Hepatocyte (in vitro differentiated cells): ENCODE measurements around the gene RANBP3. TPM values are rescaled to one million over a fixed set of nuclear protein-coding genes. Genes with fewer than 3 reads are reported as not detected.

Experiments
- DNase-seq: peaks from one replicate; pipeline ENCODE4 v3.0.0-alpha.2; 2016; ENCODE audit warnings: low spot score
- H2AFZ ChIP-seq: fragments of 200-600 bp; sonication (generic); 2 replicates; pipeline ENCODE4 v1.6.0; 2016; ENCODE audit warnings: antibody characterized with exemption, mild to moderate bottlenecking
- H3K27ac ChIP-seq: fragments of 200-600 bp; sonication (generic); 2 replicates; pipeline ENCODE4 v1.5.1; 2016; ENCODE audit warnings: mild to moderate bottlenecking
- H3K27me3 ChIP-seq: fragments of 200-600 bp; sonication (generic); 2 replicates; pipeline ENCODE4 v1.6.1; 2016
- H3K36me3 ChIP-seq: fragments of 200-600 bp; sonication (generic); replicated peaks from 2 replicates; pipeline ENCODE4 v1.5.1; 2016; ENCODE audit warnings: low read depth; ENCODE audit not compliant: insufficient read depth
- H3K4me1 ChIP-seq: fragments of 200-600 bp; sonication (generic); 2 replicates; pipeline ENCODE4 v1.5.1; 2016; ENCODE audit warnings: mild to moderate bottlenecking, moderate library complexity; ENCODE audit not compliant: insufficient read depth
- H3K4me2 ChIP-seq: fragments of 200-600 bp; sonication (generic); 2 replicates; pipeline ENCODE4 v1.6.0; 2016
- H3K4me3 ChIP-seq: fragments of 200-600 bp; sonication (generic); 2 replicates; pipeline ENCODE4 v1.5.1; 2016; ENCODE audit warnings: mild to moderate bottlenecking
- H3K79me2 ChIP-seq: fragments of 200-600 bp; sonication (generic); 2 replicates; pipeline ENCODE4 v1.6.0; 2017; ENCODE audit warnings: mild to moderate bottlenecking
- H3K9me2 ChIP-seq: fragments of 200-600 bp; sonication (generic); replicated peaks from 2 replicates; pipeline ENCODE4 v1.6.0; 2017; ENCODE audit warnings: mild to moderate bottlenecking; ENCODE audit not compliant: insufficient read depth
- H3K9me3 ChIP-seq: fragments of 200-600 bp; sonication (generic); 2 replicates; pipeline ENCODE4 v1.5.1; 2016; ENCODE audit warnings: low read depth, mild to moderate bottlenecking
- H4K20me1 ChIP-seq: fragments of 200-600 bp; sonication (generic); 2 replicates; pipeline ENCODE4 v1.6.0; 2016; ENCODE audit warnings: mild to moderate bottlenecking; ENCODE audit not compliant: insufficient read depth, poor library complexity, severe bottlenecking
- CTCF ChIP-seq: fragments of 200-600 bp; sonication (generic); IDR thresholded peaks from 2 replicates; pipeline ENCODE4 v1.5.1; 2016; ENCODE audit warnings: antibody characterized with exemption, mild to moderate bottlenecking; ENCODE audit not compliant: poor library complexity
- EZH2 ChIP-seq: fragments of 200-600 bp; sonication (generic); IDR thresholded peaks from 2 replicates; pipeline ENCODE4 v1.6.1; 2016; ENCODE audit warnings: antibody characterized with exemption, mild to moderate bottlenecking, borderline replicate concordance
- EZH2phosphoT487 ChIP-seq: fragments of 200-600 bp; sonication (generic); IDR thresholded peaks from one replicate; pipeline ENCODE4 v1.6.1; 2018; ENCODE audit warnings: antibody characterized with exemption, mild to moderate bottlenecking, low read depth, moderate library complexity; ENCODE audit not compliant: unreplicated experiment, severe bottlenecking
- WGBS: methylation state at CpG from one replicate; pipeline ENCODE4 v1.1.6; 2016; ENCODE audit warnings: low lambda C conversion rate; ENCODE audit errors: missing lambda C conversion rate; 5-methylcytosine and 5-hydroxymethylcytosine counted together
- polyA plus RNA-seq: library from polyadenylated mRNA; unstranded; fragments of >200 nt; fragmentation: Nextera tagmentation; extraction: Ambion mirVana; gene quantifications from 2 replicates; pipeline ENCODE4 v1.2.1, GENCODE V29; 2016
- total RNA-seq: library from RNA; depleted of rRNA; stranded (reverse); fragments of >200 nt; gene quantifications from 2 replicates; pipeline ENCODE4 v1.2.3, GENCODE V29; 2014

Gene RANBP3
- total and polyA plus RNA-seq, 2 experiments from 2014 or later: 10.4 to 51.0 TPM

DNA sequence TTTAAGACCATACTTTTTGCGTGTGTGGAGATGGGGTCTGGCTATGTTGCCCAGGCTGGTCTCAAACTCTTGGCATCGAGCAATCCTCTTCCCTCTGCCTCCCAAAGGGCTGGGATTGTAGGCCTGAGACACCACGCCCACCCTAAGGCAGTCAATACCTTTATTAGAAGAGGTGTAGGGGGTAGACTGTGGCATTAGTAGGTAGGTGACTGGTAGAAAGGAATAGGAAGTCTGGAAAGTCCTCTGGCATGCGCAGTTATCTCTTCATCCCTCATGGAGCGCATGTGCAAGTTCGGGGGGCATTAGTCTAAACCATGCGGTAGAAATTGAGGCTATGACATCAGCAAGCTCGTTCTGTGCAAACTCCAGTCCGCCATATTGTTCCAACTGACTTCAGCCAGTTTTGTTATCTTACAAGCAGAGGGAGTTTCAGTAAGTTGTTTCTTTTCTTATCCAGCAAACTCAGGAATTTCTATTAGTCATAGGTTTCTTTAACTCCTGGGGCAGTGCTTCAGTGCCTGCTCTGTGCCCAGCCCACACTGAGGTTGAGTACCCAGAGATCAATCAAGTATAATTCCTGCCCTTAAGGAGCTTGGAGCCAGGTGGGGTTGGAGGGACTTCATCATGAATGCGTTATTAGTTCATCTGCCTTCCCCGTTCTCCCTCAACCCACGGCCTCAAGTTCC is 7.3 kb upstream of the RANBP3 start:
- H2AFZ ChIP-seq: no peak overlapping the region
- H3K4me2 ChIP-seq: no peak overlapping the region
- peak overlapping the region; percentile 79 for H3K27ac ChIP-seq
- no peaks in the 10 kb centered on the region for H3K27me3 ChIP-seq
- H3K9me2 ChIP-seq: no peaks in the 10 kb centered on the region
- no peaks in the 10 kb centered on the region for H3K9me3 ChIP-seq
- H3K4me1 ChIP-seq: no peaks in the 10 kb centered on the region
- 85% methylated on average over 12 of the region's 12 CpGs for WGBS
- H4K20me1 ChIP-seq: no peaks in the 10 kb centered on the region
- no peak overlapping the region for H3K4me3 ChIP-seq
- TF ChIP-seq EZH2 (no peak), CTCF (no peak), EZH2phosphoT487 (no peak)
- DNase-seq: peak; percentile 51
- H3K36me3 ChIP-seq: no peaks in the 10 kb centered on the region
- no peaks in the 10 kb centered on the region for H3K79me2 ChIP-seq

DNA sequence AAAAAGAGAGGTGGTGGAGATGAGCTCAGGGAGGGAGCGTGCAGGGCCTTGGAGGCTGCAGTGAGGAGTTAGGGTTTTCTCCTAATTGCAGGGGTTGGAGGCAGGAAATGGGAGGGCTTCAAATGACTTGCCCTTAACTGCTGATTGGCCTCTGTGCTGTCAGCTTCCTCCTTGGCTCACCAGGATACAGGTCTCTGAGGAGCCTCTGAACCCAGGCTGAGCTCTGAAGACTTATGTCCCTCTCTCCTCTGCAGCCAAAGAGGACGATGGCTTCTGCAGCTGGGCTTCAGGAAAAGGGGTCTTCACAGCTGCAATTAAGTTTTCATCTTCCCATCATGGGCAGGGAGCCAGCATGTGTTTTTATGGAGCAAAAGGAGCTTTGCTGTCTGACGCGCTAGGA is 6.7 kb upstream of the RANBP3 start:
- 91% methylated on average over 4 of the region's 4 CpGs for WGBS
- no peak for TF ChIP-seq EZH2
- no peak for TF ChIP-seq CTCF
- TF ChIP-seq EZH2phosphoT487: no peak

DNA sequence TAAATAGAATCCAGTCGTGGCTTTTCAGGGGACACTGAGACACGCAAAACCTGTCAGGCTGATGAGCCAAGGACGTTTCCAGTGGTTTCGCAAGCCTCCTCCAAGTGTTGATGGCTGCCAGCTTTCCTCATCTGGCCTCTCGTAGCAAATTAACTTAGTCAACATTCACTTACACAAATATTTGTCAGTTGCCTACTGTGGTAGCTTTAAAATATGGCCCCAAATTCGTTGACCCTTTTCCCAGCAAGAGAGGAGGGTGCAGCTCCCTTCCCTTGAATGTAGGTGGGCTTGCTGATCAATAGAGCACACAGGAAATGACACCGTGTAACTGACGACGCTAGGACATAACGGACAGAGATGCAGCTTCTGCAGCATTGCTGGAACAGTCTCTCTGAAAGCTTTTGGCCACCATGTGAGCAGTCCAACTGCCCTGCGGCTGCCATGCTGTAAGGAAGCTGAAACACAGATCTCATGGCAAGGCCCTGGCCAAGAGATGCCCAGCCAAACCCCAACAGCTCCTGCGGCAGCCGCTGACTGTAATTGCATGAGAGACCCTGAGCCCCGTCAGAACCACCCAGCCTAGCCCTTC is 5.5 kb upstream of the RANBP3 start:
- H3K27ac ChIP-seq: no peak overlapping the region
- DNase-seq: no peak
- no peak overlapping the region for H2AFZ ChIP-seq

More for the DNA sequence above, 6.7 kb upstream of the RANBP3 start:
- Histone ChIP-seq H4K20me1 (no peaks in the 10 kb centered on the region), H2AFZ (no peak overlapping the region), H3K4me1 (peaks cover 4% of the 10 kb centered on the region), H3K36me3 (no peaks in the 10 kb centered on the region), H3K27ac (peak overlapping the region; percentile 79), H3K79me2 (peaks cover 1% of the 10 kb centered on the region), H3K9me3 (no peaks in the 10 kb centered on the region), H3K27me3 (no peaks in the 10 kb centered on the region), H3K4me3 (no peak overlapping the region), H3K4me2 (no peak overlapping the region), H3K9me2 (no peaks in the 10 kb centered on the region)
- DNase-seq: no peak

More for the DNA sequence above, 5.5 kb upstream of the RANBP3 start:
- Histone ChIP-seq H3K9me3 (no peaks in the 10 kb centered on the region), H3K79me2 (peaks cover 12% of the 10 kb centered on the region), H3K9me2 (no peaks in the 10 kb centered on the region), H3K27me3 (no peaks in the 10 kb centered on the region), H3K4me3 (no peak overlapping the region), H4K20me1 (no peaks in the 10 kb centered on the region), H3K36me3 (no peaks in the 10 kb centered on the region), H3K4me1 (peaks cover 15% of the 10 kb centered on the region), H3K4me2 (no peak overlapping the region)
- 73% methylated on average over 14 of the region's 14 CpGs for WGBS
- TF ChIP-seq CTCF (no peak), EZH2 (no peak), EZH2phosphoT487 (no peak)
